Adrenal gland (tissue), 12 donors: Measurements from ENCODE around the gene ZPBP2. TPM values are rescaled to one million over a fixed set of nuclear protein-coding genes. Genes with fewer than 3 reads are reported as not detected.

ENCODE experiments used
- DNase-seq, 7 donors: peaks; one replicate each; pipeline ENCODE4 v3.0.0-alpha.2; 2019 to 2020
- H3K27ac ChIP-seq, 5 donors: fragments of 200-600 bp; sonication (generic) in 4 of 5; 1 replicate in 3 of 5; 2 replicates in 2 of 5; pipeline versions ENCODE4 v1.5.1 to v1.8.0; 2016 to 2020; ENCODE audit warnings: mild to moderate bottlenecking in 1 of 5
- H3K27me3 ChIP-seq: fragments of 200-600 bp; 2 replicates; pipeline ENCODE4 v1.8.0; 2021
- H3K36me3 ChIP-seq, 2 donors: fragments of 200-600 bp; replicated peaks in 1 of 2; 1 replicate in 1 of 2; 2 replicates in 1 of 2; pipeline versions ENCODE4 v1.5.1 to v1.8.0; 2018 to 2022
- H3K4me1 ChIP-seq, 2 donors: fragments of 200-600 bp; replicated peaks in 1 of 2; 1 replicate in 1 of 2; 2 replicates in 1 of 2; pipeline versions ENCODE4 v1.5.1 to v1.8.0; 2018 to 2021
- H3K4me3 ChIP-seq, 4 donors: fragments of 200-600 bp; sonication (generic) in 3 of 4; one replicate each; pipeline ENCODE4 v1.5.1; 2016 to 2018
- H3K9me3 ChIP-seq, 3 donors: fragments of 200-600 bp; sonication (generic) in 1 of 3; replicated peaks in 1 of 3; 1 replicate in 2 of 3; 2 replicates in 1 of 3; pipeline versions ENCODE4 v1.5.1 to v1.8.0; 2016 to 2021
- POLR2A ChIP-seq, 2 donors: fragments of 450-650 bp; IDR thresholded peaks; one replicate each; pipeline ENCODE4 v1.6.1; 2017; ENCODE audit warnings: antibody characterized with exemption in 2 of 2, mild to moderate bottlenecking in 2 of 2, moderate library complexity in 1 of 2
- WGBS, 4 donors: extraction: QIAGEN DNeasy Blood & Tissue Kit in 2 of 4; methylation state at CpG; one replicate each; pipeline versions ENCODE4 v1.1.5 to v1.1.7; 2013 to 2017; 5-methylcytosine and 5-hydroxymethylcytosine counted together
- intact Hi-C, 2 donors: fragments of 100-400 bp; cut with DNase I; formaldehyde crosslinking; loops; one replicate each; pipeline versions ENCODE4 v1.14.1 to v1.15.0; 2022 to 2023
- polyA plus RNA-seq, 3 donors: library from polyadenylated mRNA; stranded (reverse); fragments of 200-250 nt in 2 of 3; fragments of 350-450 nt in 1 of 3; fragmentation: Illumina TruSeq in 1 of 3; extraction: RNeasy Lipid Tissue Mini Kit (QIAGEN cat#74804) in 1 of 3; gene quantifications; one replicate each; pipeline ENCODE4 v1.2.3, GENCODE V29; 2013 to 2014
- total RNA-seq, 9 donors: library from RNA; depleted of rRNA in 4 of 9; stranded (reverse); fragments of >200 nt in 4 of 9; fragments of 120-200 nt in 1 of 9; fragmentation: NEBNext Ultra II Directional in 1 of 9; extraction: Animal tissue kit (Norgen Biotek cat#: 25700) in 1 of 9; gene quantifications; one replicate each; pipeline versions ENCODE4 v1.1.0 to v1.2.4, GENCODE V29; 2013 to 2023
- TF ChIP-seq, protein P1 (sequence below), 6 experiments: fragments of 450-650 bp in 4 of 6; fragments of 200-600 bp in 2 of 6; sonication (generic) in 1 of 6; IDR thresholded peaks; 1 replicate in 5 of 6; 2 replicates in 1 of 6; pipeline versions ENCODE4 v1.5.1 to v1.8.0; 2016 to 2021; ENCODE audit warnings: antibody characterized with exemption in 6 of 6, mild to moderate bottlenecking in 2 of 6, moderate library complexity in 1 of 6
- donor health status: healthy with polysubstance abuse.
- donor health status: Bipolar disorder and iron deficiency.
- donor health status: DM: yes; HTN: yes; CAD: no.
- donor health status: DM: no; HTN: no; CAD: no.
- donor health status: DM: no; HTN: no; CAD: no.
- donor health status: DM: yes; HTN: yes; CAD: no.

ZPBP2 gene
- total and polyA plus RNA-seq, 12 donors: not detected

DNA sequence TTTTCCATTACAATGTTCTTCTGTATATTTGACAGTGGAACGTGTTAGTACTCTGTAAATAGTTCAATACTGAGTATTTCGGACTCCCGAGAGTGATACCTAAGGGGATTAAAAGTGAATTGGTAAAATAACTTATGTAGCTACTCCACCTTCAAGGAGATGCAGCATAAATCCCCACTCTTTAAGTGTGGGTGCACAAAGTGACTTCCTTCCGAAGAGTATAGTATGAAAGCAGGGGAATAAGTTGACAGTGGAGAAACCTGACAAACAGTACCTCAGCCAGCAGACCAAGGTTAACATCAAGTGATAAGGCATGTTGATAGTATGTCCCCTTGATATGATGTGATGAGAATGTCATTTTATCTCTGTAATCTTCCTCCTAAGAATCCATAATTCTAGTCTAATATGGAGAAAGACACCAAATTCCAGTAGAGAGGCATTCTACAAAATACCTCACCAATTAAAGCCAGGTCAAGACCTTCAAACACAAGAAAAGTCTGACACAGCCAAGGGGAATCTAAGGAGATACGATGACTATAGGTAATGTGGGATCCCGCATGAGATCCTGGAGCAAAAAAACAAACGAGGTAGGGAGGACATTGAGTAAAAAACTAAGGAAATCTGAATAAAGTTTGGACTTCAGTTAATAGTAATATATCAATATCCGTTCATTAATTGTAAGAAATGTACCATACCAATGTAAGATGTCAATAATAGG is 1.8 kb upstream of the ZPBP2 start:
- 79 to 85% (median 82%) methylated on average over 8 of the region's 8 CpGs for WGBS, 4 donors
- TF ChIP-seq, protein P1, sequence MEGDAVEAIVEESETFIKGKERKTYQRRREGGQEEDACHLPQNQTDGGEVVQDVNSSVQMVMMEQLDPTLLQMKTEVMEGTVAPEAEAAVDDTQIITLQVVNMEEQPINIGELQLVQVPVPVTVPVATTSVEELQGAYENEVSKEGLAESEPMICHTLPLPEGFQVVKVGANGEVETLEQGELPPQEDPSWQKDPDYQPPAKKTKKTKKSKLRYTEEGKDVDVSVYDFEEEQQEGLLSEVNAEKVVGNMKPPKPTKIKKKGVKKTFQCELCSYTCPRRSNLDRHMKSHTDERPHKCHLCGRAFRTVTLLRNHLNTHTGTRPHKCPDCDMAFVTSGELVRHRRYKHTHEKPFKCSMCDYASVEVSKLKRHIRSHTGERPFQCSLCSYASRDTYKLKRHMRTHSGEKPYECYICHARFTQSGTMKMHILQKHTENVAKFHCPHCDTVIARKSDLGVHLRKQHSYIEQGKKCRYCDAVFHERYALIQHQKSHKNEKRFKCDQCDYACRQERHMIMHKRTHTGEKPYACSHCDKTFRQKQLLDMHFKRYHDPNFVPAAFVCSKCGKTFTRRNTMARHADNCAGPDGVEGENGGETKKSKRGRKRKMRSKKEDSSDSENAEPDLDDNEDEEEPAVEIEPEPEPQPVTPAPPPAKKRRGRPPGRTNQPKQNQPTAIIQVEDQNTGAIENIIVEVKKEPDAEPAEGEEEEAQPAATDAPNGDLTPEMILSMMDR (IDR thresholded peaks at IDR 0.05): no peak
- TF ChIP-seq POLR2A (IDR thresholded peaks at IDR 0.05): no peak
- Histone ChIP-seq H3K27me3 (peaks cover 75% of the 10 kb centered on the region), H3K4me3 (no peak overlapping the region), H3K9me3 (no peaks in the 10 kb centered on the region), H3K36me3 (no peaks in the 10 kb centered on the region), H3K4me1 (peaks cover 3 to 9% of the 10 kb centered on the region in 2 donors), H3K27ac (no peak overlapping the region)
- intact Hi-C loops: no loop called here
- no peak for DNase-seq

DNA sequence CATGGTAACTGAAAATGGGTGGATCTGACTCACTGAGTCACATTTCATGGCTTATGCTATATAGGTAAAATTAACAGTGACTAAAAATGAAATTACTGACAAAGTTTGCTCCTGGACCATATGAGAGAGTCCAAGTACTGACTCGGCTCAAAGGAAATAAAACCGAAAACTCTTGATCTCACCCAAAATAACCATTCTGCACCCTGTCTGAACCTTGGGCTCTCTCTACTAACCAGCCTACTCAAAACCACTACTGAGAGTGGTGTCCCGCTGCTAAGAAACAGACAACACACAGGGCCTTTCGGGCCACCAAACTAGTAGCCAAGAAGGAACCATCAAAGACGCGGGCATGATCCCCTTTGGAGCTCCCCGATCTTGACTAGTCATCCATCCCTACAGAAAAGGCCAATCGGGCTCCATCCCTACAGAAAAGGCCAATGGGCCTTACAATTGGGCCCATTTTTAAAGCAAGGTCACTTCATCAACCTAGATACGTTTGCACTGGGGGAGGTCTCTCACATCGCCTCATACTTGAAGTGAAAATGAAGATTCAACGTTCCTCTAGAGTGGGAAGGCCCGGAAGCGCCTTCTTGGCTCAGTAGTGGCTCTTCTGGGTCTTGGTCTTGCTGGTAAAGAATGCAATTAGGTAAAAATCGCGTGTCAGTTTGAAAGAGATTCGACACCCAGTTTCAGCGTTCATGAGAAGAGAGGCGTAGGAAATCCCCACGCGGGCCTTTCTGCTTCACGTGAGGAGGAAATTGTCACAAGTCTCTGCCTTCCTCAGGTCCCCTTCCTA is 720 bp upstream of the ZPBP2 start:
- intact Hi-C loops: no loop called here
- TF ChIP-seq, protein P1 (IDR thresholded peaks at IDR 0.05): no peak
- Histone ChIP-seq H3K4me3 (no peak overlapping the region), H3K27ac (no peak overlapping the region), H3K4me1 (peaks cover 3 to 9% of the 10 kb centered on the region in 2 donors), H3K36me3 (no peaks in the 10 kb centered on the region), H3K9me3 (no peaks in the 10 kb centered on the region), H3K27me3 (peaks cover 68% of the 10 kb centered on the region)
- DNase-seq: no peak
- WGBS, 4 donors: 74 to 88% (median 81%) methylated on average over 20 to 21 of the region's 21 CpGs

DNA sequence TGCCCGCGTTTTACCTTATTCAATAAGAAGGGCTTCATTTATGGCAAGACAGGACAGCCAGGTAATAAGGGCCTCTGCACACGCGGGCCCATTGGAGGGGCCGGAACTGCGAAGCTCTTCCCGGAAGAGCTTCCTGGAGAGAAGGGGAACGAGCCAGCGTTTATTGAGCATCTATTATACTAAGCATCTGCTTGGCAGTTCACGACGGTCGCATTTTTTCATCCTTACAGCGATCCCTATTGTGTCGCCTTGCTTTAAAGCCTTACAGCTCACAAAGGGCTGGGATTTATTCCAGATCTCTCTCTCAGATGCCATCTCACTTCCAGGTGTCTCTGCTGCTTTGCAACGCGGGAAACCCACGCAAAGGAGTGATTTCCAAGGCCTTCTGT is 546 bp downstream of the ZPBP2 start:
- Histone ChIP-seq H3K4me1 (peaks cover 3 to 9% of the 10 kb centered on the region in 2 donors), H3K27ac (no peak overlapping the region), H3K36me3 (no peaks in the 10 kb centered on the region), H3K4me3 (no peak overlapping the region), H3K27me3 (peaks cover 64% of the 10 kb centered on the region), H3K9me3 (no peaks in the 10 kb centered on the region)
- intact Hi-C loops: no loop called here
- no peak for TF ChIP-seq POLR2A (IDR thresholded peaks at IDR 0.05)
- TF ChIP-seq, protein P1 (IDR thresholded peaks at IDR 0.05): no peak
- 69 to 82% (median 75%) methylated on average over 17 of the region's 17 CpGs for WGBS, 4 donors
- DNase-seq: no peak

DNA sequence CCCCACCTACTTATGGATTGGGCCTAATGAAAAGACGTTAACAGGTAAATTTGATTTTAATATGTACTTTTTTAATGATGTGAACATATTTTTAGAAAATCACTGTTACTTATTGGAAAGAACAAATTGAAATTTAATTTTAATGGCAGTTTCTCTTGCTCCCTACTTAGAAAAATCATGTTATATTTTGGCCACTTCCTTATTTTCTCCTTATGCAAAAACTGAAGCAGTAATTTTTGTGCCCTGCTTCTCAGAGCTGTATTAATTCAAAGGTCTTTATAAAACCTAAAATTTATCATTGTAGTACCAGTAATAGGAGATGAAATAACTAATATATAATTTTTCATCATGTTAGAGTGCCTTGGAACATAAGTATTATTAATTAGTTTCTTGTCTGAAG is 2.8 kb downstream of the ZPBP2 start:
- Histone ChIP-seq H3K36me3 (no peaks in the 10 kb centered on the region), H3K4me3 (no peak overlapping the region), H3K9me3 (no peaks in the 10 kb centered on the region), H3K27me3 (peaks cover 49% of the 10 kb centered on the region), H3K27ac (no peak overlapping the region), H3K4me1 (no peaks in the 10 kb centered on the region)
- intact Hi-C loops: no loop called here
- WGBS, 4 donors: 91 to 95% (median 95%) methylated on average over 1 of the region's 1 CpG
- no peak for DNase-seq
- TF ChIP-seq, protein P1 (IDR thresholded peaks at IDR 0.05): no peak
- no peak for TF ChIP-seq POLR2A (IDR thresholded peaks at IDR 0.05)
